SU-DHL-6 (cell line): ENCODE data around the gene SLC22A13.

Experiments used
- EZH2phosphoT487 ChIP-seq: fragments of 200-600 bp; sonication (generic), shearing (Covaris generic); conservative IDR thresholded peaks from 2 replicates; pipeline ENCODE4 v1.6.1; 2018; ENCODE audit warnings: mild to moderate bottlenecking, antibody characterized with exemption, low read length, moderate library complexity, mixed read lengths
- TF ChIP-seq, protein P1 (sequence below): fragments of 200-600 bp; sonication (generic); IDR thresholded peaks from one replicate; pipeline ENCODE4 v1.5.1; 2017; ENCODE audit warnings: antibody characterized with exemption, mild to moderate bottlenecking, low read length, moderate library complexity; ENCODE audit not compliant: insufficient read depth, poor library complexity, severe bottlenecking

DNA sequence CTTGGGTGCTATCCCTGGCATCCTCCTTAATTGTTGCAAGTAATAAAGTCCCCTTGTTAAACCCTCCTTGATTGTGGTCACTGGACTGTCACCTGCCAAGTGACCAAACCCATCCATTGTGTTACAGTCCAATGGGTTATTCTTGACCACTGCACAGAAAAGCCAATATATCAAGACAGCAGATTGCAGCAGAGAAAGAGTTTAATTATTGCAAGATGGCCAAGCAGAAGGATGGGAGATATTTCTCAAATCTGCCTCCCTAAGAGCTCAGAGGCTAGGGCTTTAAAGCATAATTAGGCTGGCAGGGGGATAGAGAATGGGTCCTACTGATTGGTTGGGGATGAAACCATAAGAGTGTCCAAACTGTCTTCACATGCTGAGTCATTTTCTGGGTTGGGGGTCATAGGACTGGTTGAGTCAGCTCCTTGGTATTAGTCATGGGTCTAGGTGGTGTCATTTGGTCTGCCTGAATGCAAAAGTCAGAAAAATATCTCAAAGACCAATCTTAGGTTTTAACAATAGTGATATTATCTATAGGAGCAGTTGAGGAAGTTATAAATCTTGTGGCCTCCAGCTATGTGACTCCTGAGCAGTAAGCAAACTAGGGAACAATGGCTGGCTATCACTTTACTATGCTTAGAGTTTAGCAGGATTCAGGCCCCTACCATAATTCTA is 61.9 kb downstream of the SLC22A13 start:
- TF ChIP-seq, protein P1, sequence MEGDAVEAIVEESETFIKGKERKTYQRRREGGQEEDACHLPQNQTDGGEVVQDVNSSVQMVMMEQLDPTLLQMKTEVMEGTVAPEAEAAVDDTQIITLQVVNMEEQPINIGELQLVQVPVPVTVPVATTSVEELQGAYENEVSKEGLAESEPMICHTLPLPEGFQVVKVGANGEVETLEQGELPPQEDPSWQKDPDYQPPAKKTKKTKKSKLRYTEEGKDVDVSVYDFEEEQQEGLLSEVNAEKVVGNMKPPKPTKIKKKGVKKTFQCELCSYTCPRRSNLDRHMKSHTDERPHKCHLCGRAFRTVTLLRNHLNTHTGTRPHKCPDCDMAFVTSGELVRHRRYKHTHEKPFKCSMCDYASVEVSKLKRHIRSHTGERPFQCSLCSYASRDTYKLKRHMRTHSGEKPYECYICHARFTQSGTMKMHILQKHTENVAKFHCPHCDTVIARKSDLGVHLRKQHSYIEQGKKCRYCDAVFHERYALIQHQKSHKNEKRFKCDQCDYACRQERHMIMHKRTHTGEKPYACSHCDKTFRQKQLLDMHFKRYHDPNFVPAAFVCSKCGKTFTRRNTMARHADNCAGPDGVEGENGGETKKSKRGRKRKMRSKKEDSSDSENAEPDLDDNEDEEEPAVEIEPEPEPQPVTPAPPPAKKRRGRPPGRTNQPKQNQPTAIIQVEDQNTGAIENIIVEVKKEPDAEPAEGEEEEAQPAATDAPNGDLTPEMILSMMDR: no peak
- TF ChIP-seq EZH2phosphoT487: no peak
